SU-DHL-6 (cell line): ENCODE results near the gene COL23A1.

Experiments
- H2AFZ ChIP-seq: fragments of 200-600 bp; sonication (generic); 2 replicates; pipeline ENCODE4 v1.6.1; 2014; ENCODE audit warnings: low read depth, mild to moderate bottlenecking, moderate library complexity, mixed read lengths, antibody characterized with exemption, low read length; ENCODE audit not compliant: severe bottlenecking
- H3F3A ChIP-seq: fragments of 200-600 bp; shearing (Covaris generic); 2 replicates; pipeline ENCODE4 v1.6.0; 2016; ENCODE audit warnings: antibody characterized with exemption, mild to moderate bottlenecking; ENCODE audit not compliant: insufficient read depth
- H3K27ac ChIP-seq: fragments of 200-600 bp; sonication (generic); 2 replicates; pipeline ENCODE4 v1.5.1; 2016; ENCODE audit warnings: low read depth, mild to moderate bottlenecking, low read length, moderate library complexity, mixed read lengths
- H3K27me3 ChIP-seq: fragments of 200-600 bp; sonication (generic), shearing (Covaris generic); 2 replicates; pipeline ENCODE4 v1.6.0; 2014; ENCODE audit warnings: mild to moderate bottlenecking, low read length
- H3K36me3 ChIP-seq: fragments of 200-600 bp; sonication (generic); 2 replicates; pipeline ENCODE4 v1.6.1; 2014; ENCODE audit warnings: mild to moderate bottlenecking, low read length, mixed read lengths
- H3K4me2 ChIP-seq: fragments of 300-600, 200-600 bp; shearing (Covaris generic), sonication (generic); 2 replicates; pipeline ENCODE4 v1.6.0; 2014; ENCODE audit warnings: low read length, low read depth, mild to moderate bottlenecking; ENCODE audit not compliant: poor library complexity, severe bottlenecking
- H3K4me3 ChIP-seq: fragments of 200-600 bp; sonication (generic); 2 replicates; pipeline ENCODE4 v1.5.1; 2014; ENCODE audit warnings: antibody characterized with exemption, low read length, mild to moderate bottlenecking, mixed read lengths; ENCODE audit not compliant: insufficient read depth, poor library complexity, severe bottlenecking
- H3K79me2 ChIP-seq: fragments of 200-600 bp; sonication (generic); 2 replicates; pipeline ENCODE4 v1.6.1; 2014; ENCODE audit warnings: mild to moderate bottlenecking, low read length, moderate library complexity; ENCODE audit not compliant: insufficient read depth
- H3K9ac ChIP-seq: fragments of 200-600 bp; sonication (generic); 2 replicates; pipeline ENCODE4 v1.7.0; 2014; ENCODE audit warnings: mild to moderate bottlenecking, low read length
- H3K9me2 ChIP-seq: fragments of 200-600 bp; sonication (generic); replicated peaks from 2 replicates; pipeline ENCODE4 v1.6.1; 2014; ENCODE audit warnings: low read length; ENCODE audit not compliant: insufficient read depth
- H3K9me3 ChIP-seq: fragments of 200-600 bp; sonication (generic); 2 replicates; pipeline ENCODE4 v1.6.1; 2014; ENCODE audit warnings: low read length, mixed read lengths; ENCODE audit not compliant: insufficient read depth
- H4K20me1 ChIP-seq: fragments of 200-600 bp; sonication (generic); 2 replicates; pipeline ENCODE4 v1.6.1; 2014; ENCODE audit warnings: low read depth, mild to moderate bottlenecking, antibody characterized with exemption, low read length, moderate library complexity, mixed read lengths
- EZH2phosphoT487 ChIP-seq: fragments of 200-600 bp; sonication (generic), shearing (Covaris generic); conservative IDR thresholded peaks from 2 replicates; pipeline ENCODE4 v1.6.1; 2018; ENCODE audit warnings: mild to moderate bottlenecking, antibody characterized with exemption, low read length, moderate library complexity, mixed read lengths
- TF ChIP-seq, protein P1 (sequence below): fragments of 200-600 bp; sonication (generic); IDR thresholded peaks from one replicate; pipeline ENCODE4 v1.5.1; 2017; ENCODE audit warnings: antibody characterized with exemption, mild to moderate bottlenecking, low read length, moderate library complexity; ENCODE audit not compliant: insufficient read depth, poor library complexity, severe bottlenecking

COL23A1 gene

GRCh38 chr5:178449163-178450070 is 140.8 kb downstream of the COL23A1 start:
- H4K20me1 ChIP-seq: no peaks in the 10 kb centered on the region
- TF ChIP-seq, protein P1, sequence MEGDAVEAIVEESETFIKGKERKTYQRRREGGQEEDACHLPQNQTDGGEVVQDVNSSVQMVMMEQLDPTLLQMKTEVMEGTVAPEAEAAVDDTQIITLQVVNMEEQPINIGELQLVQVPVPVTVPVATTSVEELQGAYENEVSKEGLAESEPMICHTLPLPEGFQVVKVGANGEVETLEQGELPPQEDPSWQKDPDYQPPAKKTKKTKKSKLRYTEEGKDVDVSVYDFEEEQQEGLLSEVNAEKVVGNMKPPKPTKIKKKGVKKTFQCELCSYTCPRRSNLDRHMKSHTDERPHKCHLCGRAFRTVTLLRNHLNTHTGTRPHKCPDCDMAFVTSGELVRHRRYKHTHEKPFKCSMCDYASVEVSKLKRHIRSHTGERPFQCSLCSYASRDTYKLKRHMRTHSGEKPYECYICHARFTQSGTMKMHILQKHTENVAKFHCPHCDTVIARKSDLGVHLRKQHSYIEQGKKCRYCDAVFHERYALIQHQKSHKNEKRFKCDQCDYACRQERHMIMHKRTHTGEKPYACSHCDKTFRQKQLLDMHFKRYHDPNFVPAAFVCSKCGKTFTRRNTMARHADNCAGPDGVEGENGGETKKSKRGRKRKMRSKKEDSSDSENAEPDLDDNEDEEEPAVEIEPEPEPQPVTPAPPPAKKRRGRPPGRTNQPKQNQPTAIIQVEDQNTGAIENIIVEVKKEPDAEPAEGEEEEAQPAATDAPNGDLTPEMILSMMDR: no peak
- TF ChIP-seq EZH2phosphoT487: no peak

GRCh38 chr5:178445534-178445933 is 144.7 kb downstream of the COL23A1 start:
- Histone ChIP-seq H3K79me2 (no peaks in the 10 kb centered on the region), H3K4me3 (no peak overlapping the region), H3K9me2 (no peaks in the 10 kb centered on the region), H4K20me1 (no peaks in the 10 kb centered on the region), H3K4me2 (no peak overlapping the region), H3K9me3 (no peaks in the 10 kb centered on the region), H3F3A (no peaks in the 10 kb centered on the region), H3K9ac (no peak overlapping the region), H3K36me3 (no peaks in the 10 kb centered on the region), H3K27me3 (no peaks in the 10 kb centered on the region), H3K27ac (no peak overlapping the region), H2AFZ (no peak overlapping the region)
- TF ChIP-seq EZH2phosphoT487: no peak
- TF ChIP-seq, protein P1: no peak

More at GRCh38 chr5:178449163-178450070, 140.8 kb downstream of the COL23A1 start:
- Histone ChIP-seq H3K27me3 (no peaks in the 10 kb centered on the region), H3K4me3 (no peak overlapping the region), H3K79me2 (no peaks in the 10 kb centered on the region), H3K27ac (no peak overlapping the region), H3K9me3 (no peaks in the 10 kb centered on the region), H2AFZ (no peak overlapping the region), H3K9me2 (no peaks in the 10 kb centered on the region), H3K36me3 (no peaks in the 10 kb centered on the region), H3K4me2 (no peak overlapping the region), H3K9ac (no peak overlapping the region), H3F3A (no peaks in the 10 kb centered on the region)

DNA sequence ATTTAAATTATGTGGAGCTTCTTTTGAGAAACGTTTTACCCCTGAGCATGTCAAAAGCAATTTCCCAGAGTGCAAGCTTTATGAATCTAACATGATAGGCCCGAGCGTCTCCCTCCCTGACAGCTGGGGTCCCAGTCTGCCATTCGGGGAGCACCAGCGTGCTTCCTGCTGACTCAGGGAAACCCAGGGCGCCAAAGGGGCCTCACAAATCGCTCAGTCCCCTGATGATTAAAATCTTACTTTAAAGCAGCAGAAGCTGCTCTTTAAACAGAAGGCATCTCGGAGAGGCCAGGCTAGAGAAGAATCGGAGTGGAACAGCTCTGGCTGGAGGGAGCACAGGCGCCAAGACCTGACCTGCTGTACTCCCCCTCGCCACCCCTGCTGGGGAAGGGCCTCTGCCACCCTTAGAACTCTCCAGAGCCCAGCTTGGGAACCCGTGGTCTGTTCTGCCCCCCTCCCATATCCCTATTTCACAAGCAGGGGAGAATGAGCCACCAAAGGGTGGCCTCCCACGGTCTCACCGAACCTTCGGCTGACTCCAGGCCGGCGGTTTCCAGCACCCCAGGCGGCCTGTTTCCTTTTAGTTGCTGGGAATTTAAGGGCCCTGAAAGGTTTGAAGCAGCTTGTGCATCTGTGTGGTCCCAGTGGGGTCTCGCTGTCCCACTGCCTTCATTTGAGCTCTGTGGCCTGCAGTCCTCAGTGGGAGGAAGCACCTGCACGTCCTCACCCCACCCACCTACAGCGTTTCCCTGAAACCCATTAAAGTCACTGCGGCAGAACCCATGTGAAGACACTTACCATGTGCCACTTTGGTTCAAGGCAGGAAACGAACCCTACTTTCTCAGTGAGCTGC is 147.6 kb downstream of the COL23A1 start:
- Histone ChIP-seq H3K27me3 (no peaks in the 10 kb centered on the region), H3K9ac (no peak overlapping the region), H3K9me2 (no peaks in the 10 kb centered on the region), H3K4me2 (no peak overlapping the region), H3K27ac (no peak overlapping the region), H4K20me1 (no peaks in the 10 kb centered on the region), H3K36me3 (no peaks in the 10 kb centered on the region), H3K4me3 (no peak overlapping the region), H2AFZ (no peak overlapping the region), H3K79me2 (no peaks in the 10 kb centered on the region), H3K9me3 (no peaks in the 10 kb centered on the region), H3F3A (no peaks in the 10 kb centered on the region)
- TF ChIP-seq, protein P1: no peak
- TF ChIP-seq EZH2phosphoT487: no peak
